Measurements from ENCODE around the gene FXR1. TPM values are rescaled to one million over a fixed set of nuclear protein-coding genes. Genes with fewer than 3 reads are reported as not detected.

Gene FXR1
- total and polyA plus RNA-seq, 5 donors: 178 to 267 (median 239) TPM

- ATAC-seq (no peak), DNase-seq (no peak)
- no peak overlapping the region for H3K4me3 ChIP-seq (ENCODE audit: low read length)
- no peaks in the 10 kb centered on the region for H3K4me1 ChIP-seq (ENCODE audit: control insufficient read depth, insufficient read depth, low read length)
- H3K27ac ChIP-seq (ENCODE audit: low read length): no peak overlapping the region
- H3K27me3 ChIP-seq (ENCODE audit: control insufficient read depth, insufficient read depth): no peaks in the 10 kb centered on the region
- H3K9me3 ChIP-seq (ENCODE audit: control insufficient read depth, low read length): no peaks in the 10 kb centered on the region
- intact Hi-C loops (cut with DNase I): no loop called here
- WGBS: 80% methylated on average over 5 of the region's 5 CpGs
Observed at GRCh38 chr3:180909369-180910127, 2.9 kb upstream of the FXR1 start.

GRCh38 chr3:180910823-180911222, 1.6 kb upstream of the FXR1 start:
- Histone ChIP-seq H3K9me3 (ENCODE audit: control insufficient read depth, low read length) (no peaks in the 10 kb centered on the region), H3K27ac (ENCODE audit: low read length) (no peak overlapping the region), H3K4me3 (ENCODE audit: low read length) (no peak overlapping the region), H3K4me1 (ENCODE audit: control insufficient read depth, insufficient read depth, low read length) (no peaks in the 10 kb centered on the region), H3K27me3 (ENCODE audit: control insufficient read depth, insufficient read depth) (no peaks in the 10 kb centered on the region)
- ATAC-seq (no peak), DNase-seq (no peak)
- intact Hi-C loops (cut with DNase I): no loop called here
- 83% methylated on average over 4 of the region's 4 CpGs for WGBS

- Histone ChIP-seq H3K27ac (ENCODE audit: low read length) (peak overlapping the region; percentile 43), H3K4me1 (ENCODE audit: control insufficient read depth, insufficient read depth, low read length) (no peaks in the 10 kb centered on the region), H3K27me3 (ENCODE audit: control insufficient read depth, insufficient read depth) (no peaks in the 10 kb centered on the region), H3K9me3 (ENCODE audit: control insufficient read depth, low read length) (no peaks in the 10 kb centered on the region), H3K4me3 (ENCODE audit: low read length) (peak overlapping the region; percentile 96)
- ATAC-seq (no peak), DNase-seq (no peak)
- intact Hi-C loops (cut with DNase I): no loop called here
- WGBS: 41% methylated on average over 6 of the region's 6 CpGs
Observed at GRCh38 chr3:180911876-180912303, 580 bp upstream of the FXR1 start.

- Histone ChIP-seq H3K27me3 (ENCODE audit: control insufficient read depth, insufficient read depth) (no peaks in the 10 kb centered on the region), H3K4me3 (ENCODE audit: low read length) (peak overlapping the region; percentile 96), H3K27ac (ENCODE audit: low read length) (no peak overlapping the region), H3K9me3 (ENCODE audit: control insufficient read depth, low read length) (no peaks in the 10 kb centered on the region), H3K4me1 (ENCODE audit: control insufficient read depth, insufficient read depth, low read length) (no peaks in the 10 kb centered on the region)
- intact Hi-C loops (cut with DNase I): no loop called here
- WGBS: 12% methylated on average over 19 of the region's 19 CpGs
- no peak for ATAC-seq
- no peak for DNase-seq
Observed at GRCh38 chr3:180913581-180914404, 1.3 kb downstream of the FXR1 start.

GRCh38 chr3:180918542-180918941, 6.1 kb downstream of the FXR1 start:
- 51% methylated on average over 1 of the region's 1 CpG for WGBS
- DNase-seq (no peak), ATAC-seq (no peak)
- no peak overlapping the region for H3K4me3 ChIP-seq (ENCODE audit: low read length)
- no peak overlapping the region for H3K27ac ChIP-seq (ENCODE audit: low read length)
- no peaks in the 10 kb centered on the region for H3K27me3 ChIP-seq (ENCODE audit: control insufficient read depth, insufficient read depth)
- intact Hi-C loops (cut with DNase I): no loop called here
- H3K9me3 ChIP-seq (ENCODE audit: control insufficient read depth, low read length): no peaks in the 10 kb centered on the region
- peaks cover 2% of the 10 kb centered on the region for H3K4me1 ChIP-seq (ENCODE audit: control insufficient read depth, insufficient read depth, low read length)

GRCh38 chr3:180922242-180922641, 9.8 kb downstream of the FXR1 start:
- H3K4me3 ChIP-seq (ENCODE audit: low read length): no peak overlapping the region
- H3K9me3 ChIP-seq (ENCODE audit: control insufficient read depth, low read length): no peaks in the 10 kb centered on the region
- intact Hi-C loops (cut with DNase I): no loop called here
- no peak overlapping the region for H3K27ac ChIP-seq (ENCODE audit: low read length)
- peaks cover 4% of the 10 kb centered on the region for H3K4me1 ChIP-seq (ENCODE audit: control insufficient read depth, insufficient read depth, low read length)
- DNase-seq: no peak
- no peak for ATAC-seq
- H3K27me3 ChIP-seq (ENCODE audit: control insufficient read depth, insufficient read depth): no peaks in the 10 kb centered on the region

GRCh38 chr3:180923561-180923960, 11.1 kb downstream of the FXR1 start:
- no peak overlapping the region for H3K4me3 ChIP-seq (ENCODE audit: low read length)
- intact Hi-C loops (cut with DNase I): no loop called here
- H3K27me3 ChIP-seq (ENCODE audit: control insufficient read depth, insufficient read depth): no peaks in the 10 kb centered on the region
- H3K9me3 ChIP-seq (ENCODE audit: control insufficient read depth, low read length): no peaks in the 10 kb centered on the region
- WGBS: 92% methylated on average over 4 of the region's 4 CpGs
- ATAC-seq: no peak
- DNase-seq: no peak
- H3K27ac ChIP-seq (ENCODE audit: low read length): no peak overlapping the region
- H3K4me1 ChIP-seq (ENCODE audit: control insufficient read depth, insufficient read depth, low read length): peaks cover 4% of the 10 kb centered on the region

- ATAC-seq: no peak
- Histone ChIP-seq H3K27me3 (ENCODE audit: control insufficient read depth, insufficient read depth) (no peaks in the 10 kb centered on the region), H3K27ac (ENCODE audit: low read length) (no peak overlapping the region), H3K4me1 (ENCODE audit: control insufficient read depth, insufficient read depth, low read length) (peaks cover 3% of the 10 kb centered on the region), H3K4me3 (ENCODE audit: low read length) (no peak overlapping the region), H3K9me3 (ENCODE audit: control insufficient read depth, low read length) (no peaks in the 10 kb centered on the region)
- WGBS: 61% methylated on average over 2 of the region's 2 CpGs
- no peak for DNase-seq
- intact Hi-C loops (cut with DNase I): no loop called here
Observed at GRCh38 chr3:180926526-180926925, 14.1 kb downstream of the FXR1 start.

GRCh38 chr3:180929376-180929775, 16.9 kb downstream of the FXR1 start:
- Histone ChIP-seq H3K4me1 (ENCODE audit: control insufficient read depth, insufficient read depth, low read length) (peaks cover 3% of the 10 kb centered on the region), H3K27me3 (ENCODE audit: control insufficient read depth, insufficient read depth) (no peaks in the 10 kb centered on the region), H3K4me3 (ENCODE audit: low read length) (no peak overlapping the region), H3K9me3 (ENCODE audit: control insufficient read depth, low read length) (no peaks in the 10 kb centered on the region), H3K27ac (ENCODE audit: low read length) (no peak overlapping the region)
- DNase-seq (no peak), ATAC-seq (no peak)
- 89% methylated on average over 5 of the region's 5 CpGs for WGBS
- intact Hi-C loops (cut with DNase I): no loop called here

- ATAC-seq (no peak), DNase-seq (no peak)
- intact Hi-C loops (cut with DNase I): no loop called here
- Histone ChIP-seq H3K4me3 (ENCODE audit: low read length) (no peak overlapping the region), H3K4me1 (ENCODE audit: control insufficient read depth, insufficient read depth, low read length) (peaks cover 2% of the 10 kb centered on the region), H3K27ac (ENCODE audit: low read length) (no peak overlapping the region), H3K27me3 (ENCODE audit: control insufficient read depth, insufficient read depth) (no peaks in the 10 kb centered on the region), H3K9me3 (ENCODE audit: control insufficient read depth, low read length) (no peaks in the 10 kb centered on the region)
- WGBS: 90% methylated on average over 4 of the region's 4 CpGs
Observed at GRCh38 chr3:180930526-180930925, 18.1 kb downstream of the FXR1 start.

- peaks cover 2% of the 10 kb centered on the region for H3K4me1 ChIP-seq (ENCODE audit: control insufficient read depth, insufficient read depth, low read length)
Observed at GRCh38 chr3:180932819-180933218, 20.3 kb downstream of the FXR1 start.

More at GRCh38 chr3:180932819-180933218, 20.3 kb downstream of the FXR1 start:
- ATAC-seq (no peak), DNase-seq (no peak)
- H3K27ac ChIP-seq (ENCODE audit: low read length): no peak overlapping the region
- no peak overlapping the region for H3K4me3 ChIP-seq (ENCODE audit: low read length)
- H3K27me3 ChIP-seq (ENCODE audit: control insufficient read depth, insufficient read depth): no peaks in the 10 kb centered on the region
- intact Hi-C loops (cut with DNase I): no loop called here
- WGBS: 91% methylated on average over 1 of the region's 1 CpG
- H3K9me3 ChIP-seq (ENCODE audit: control insufficient read depth, low read length): no peaks in the 10 kb centered on the region

Measured in right cardiac atrium (tissue), 5 donors.